Activated B cell treated with CpG ODN at 0.5 μM for 24 hours (primary cell): Measurements from ENCODE around the gene CAMTA1. TPM values are rescaled to one million over a fixed set of nuclear protein-coding genes. Genes with fewer than 3 reads are reported as not detected.

Source experiments
- ATAC-seq: fragments of 200-7000 bp; cut with Tn5 transposase; one replicate; pipeline ENCODE4 v1.10.0; 2021; ENCODE audit warnings: low read depth, mild to moderate bottlenecking, moderate library complexity
- CTCF ChIA-PET: fragments of 350-600 bp; sonication (Branson Sonifier 250); formaldehyde crosslinking; loops from one replicate; lab custom pipeline; 2021; ENCODE audit warnings: antibody characterized with exemption; lab: Charles Lee
- POLR2A ChIA-PET: fragments of 350-600 bp; sonication (Branson Sonifier 250); formaldehyde crosslinking; loops from one replicate; lab custom pipeline; 2021; ENCODE audit warnings: antibody characterized with exemption; lab: Charles Lee
- DNase-seq: peaks from one replicate; pipeline ENCODE4 v3.0.0; 2022
- H3K27ac Mint-ChIP-seq: one replicate; pipeline ENCODE4 v1.8.0; 2020; ENCODE audit warnings: mixed read lengths
- H3K27me3 Mint-ChIP-seq: one replicate; pipeline ENCODE4 v1.8.0; 2021; ENCODE audit warnings: mixed read lengths
- H3K36me3 Mint-ChIP-seq: one replicate; pipeline ENCODE4 v1.8.0; 2021; ENCODE audit warnings: low read depth, mixed read lengths
- H3K4me1 Mint-ChIP-seq: one replicate; pipeline ENCODE4 v1.8.0; 2021; ENCODE audit warnings: mixed read lengths
- H3K4me3 Mint-ChIP-seq: one replicate; pipeline ENCODE4 v1.8.0; 2020; ENCODE audit warnings: mild to moderate bottlenecking, mixed read lengths
- H3K9me3 Mint-ChIP-seq: one replicate; pipeline ENCODE4 v1.8.0; 2020; ENCODE audit warnings: mixed read lengths
- CTCF ChIP-seq: fragments of 200-600 bp; IDR thresholded peaks from one replicate; pipeline ENCODE4 v1.8.0; 2022; ENCODE audit warnings: antibody characterized with exemption, mild to moderate bottlenecking
- intact Hi-C: fragments of 100-400 bp; cut with micrococcal nuclease; formaldehyde crosslinking; loops from one replicate; pipeline ENCODE4 v1.15.1; 2024
- total RNA-seq: library from RNA; stranded (reverse); gene quantifications from 2 replicates; pipeline ENCODE4 v1.2.3, GENCODE V29; 2022

The CAMTA1 gene
- total RNA-seq, 1 donor from 2014 or later, result 49.8 TPM

GRCh38 chr1:7639435-7640131 lies 854.3 kb downstream of the CAMTA1 start:
- no peak for ATAC-seq
- intact Hi-C loops, result loop anchor here (10.0 kb wide), 1 partner anchor 845 kb away; no protein-coding TSS in a partner anchor
- POLR2A ChIA-PET, result no interaction called here

GRCh38 chr1:7640350-7640749 lies 855.1 kb downstream of the CAMTA1 start:
- no peaks in the 10 kb centered on the region for H3K4me1 Mint-ChIP-seq
- no peak overlapping the region for H3K27ac Mint-ChIP-seq
- no peak for DNase-seq
- CTCF ChIA-PET, result no interaction called here
- peaks cover 1% of the 10 kb centered on the region for H3K27me3 Mint-ChIP-seq
- ATAC-seq, result no peak
- no peaks in the 10 kb centered on the region for H3K9me3 Mint-ChIP-seq
- no peaks in the 10 kb centered on the region for H3K36me3 Mint-ChIP-seq
- intact Hi-C loops, result loop anchor here (10.0 kb wide), 1 partner anchor 846 kb away; no protein-coding TSS in a partner anchor
- H3K4me3 Mint-ChIP-seq, result no peak overlapping the region
- POLR2A ChIA-PET, result no interaction called here
- no peak for TF ChIP-seq CTCF

More at GRCh38 chr1:7639435-7640131, 854.3 kb downstream of the CAMTA1 start:
- no peaks in the 10 kb centered on the region for H3K9me3 Mint-ChIP-seq
- no peaks in the 10 kb centered on the region for H3K4me1 Mint-ChIP-seq
- no peaks in the 10 kb centered on the region for H3K36me3 Mint-ChIP-seq
- CTCF ChIA-PET, result no interaction called here
- H3K27me3 Mint-ChIP-seq, result peaks cover 1% of the 10 kb centered on the region
- no peak for DNase-seq
- no peak overlapping the region for H3K4me3 Mint-ChIP-seq
- H3K27ac Mint-ChIP-seq, result no peak overlapping the region
- no peak for TF ChIP-seq CTCF

GRCh38 chr1:7640920-7641585 lies 855.8 kb downstream of the CAMTA1 start:
- no peaks in the 10 kb centered on the region for H3K4me1 Mint-ChIP-seq
- intact Hi-C loops, result loop anchor here (10.0 kb wide), 1 partner anchor 846 kb away; no protein-coding TSS in a partner anchor
- ChIA-PET POLR2A (no interaction called here), CTCF (no interaction called here)
- no peak for TF ChIP-seq CTCF
- ATAC-seq (no peak), DNase-seq (no peak)
- H3K27ac Mint-ChIP-seq, result no peak overlapping the region
- H3K36me3 Mint-ChIP-seq, result no peaks in the 10 kb centered on the region
- no peak overlapping the region for H3K4me3 Mint-ChIP-seq
- H3K9me3 Mint-ChIP-seq, result no peaks in the 10 kb centered on the region
- H3K27me3 Mint-ChIP-seq, result no peaks in the 10 kb centered on the region

GRCh38 chr1:7641587-7642417 lies 856.5 kb downstream of the CAMTA1 start:
- intact Hi-C loops, result loop anchor here (10.0 kb wide), 1 partner anchor 847 kb away; no protein-coding TSS in a partner anchor
- no peak for TF ChIP-seq CTCF

GRCh38 chr1:7642418-7642704 lies 857.1 kb downstream of the CAMTA1 start:
- intact Hi-C loops, result loop anchor here (10.0 kb wide), 1 partner anchor 848 kb away; no protein-coding TSS in a partner anchor
- H3K4me3 Mint-ChIP-seq, result no peak overlapping the region
- POLR2A ChIA-PET, result no interaction called here
- no peak overlapping the region for H3K27ac Mint-ChIP-seq
- CTCF ChIA-PET, result no interaction called here
- H3K36me3 Mint-ChIP-seq, result no peaks in the 10 kb centered on the region
- H3K27me3 Mint-ChIP-seq, result no peaks in the 10 kb centered on the region
- no peak for DNase-seq
- TF ChIP-seq CTCF, result no peak
- ATAC-seq, result no peak
- H3K4me1 Mint-ChIP-seq, result no peaks in the 10 kb centered on the region
- no peaks in the 10 kb centered on the region for H3K9me3 Mint-ChIP-seq

More at GRCh38 chr1:7641587-7642417, 856.5 kb downstream of the CAMTA1 start:
- Mint-ChIP-seq H3K27me3 (no peaks in the 10 kb centered on the region), H3K4me3 (no peak overlapping the region), H3K9me3 (no peaks in the 10 kb centered on the region), H3K27ac (no peak overlapping the region), H3K36me3 (no peaks in the 10 kb centered on the region), H3K4me1 (no peaks in the 10 kb centered on the region)
- DNase-seq (no peak), ATAC-seq (no peak)
- CTCF ChIA-PET, result no interaction called here
- POLR2A ChIA-PET, result no interaction called here
